ENCODE data around the gene RNF32. TPM values are rescaled to one million over a fixed set of nuclear protein-coding genes. Genes with fewer than 3 reads are reported as not detected.

RNF32 gene
- total and polyA plus RNA-seq, 2 of the 13 experiments (the other 11 are each of a cell fraction or from before 2014, with no cell fraction given) = not detected

GRCh38 chr7:156666368-156667109, 26.0 kb downstream of the RNF32 start (continued):
- TF ChIP-seq WIZ (CRISPR knock-in tag; IDR thresholded peaks at IDR 0.05) (no peak), CBX2 (IDR thresholded peaks at IDR 0.05; ENCODE audit: low read depth, low read length) (no peak), CBX2 (CRISPR knock-in tag; IDR thresholded peaks at IDR 0.05; ENCODE audit: low read depth) (no peak), ZNF747 (CRISPR knock-in tag; IDR thresholded peaks at IDR 0.05; ENCODE audit: borderline replicate concordance) (no peak), RFXANK (CRISPR knock-in tag; IDR thresholded peaks at IDR 0.05) (0 out of 2 replicates have a peak, but pooled peaks have one; percentile 22), CERS6 (CRISPR knock-in tag; IDR thresholded peaks at IDR 0.05) (no peak), ZNF777 (CRISPR knock-in tag; IDR thresholded peaks at IDR 0.05) (no peak), STAG1 (CRISPR knock-in tag; IDR thresholded peaks at IDR 0.05) (no peak), ZNF878 (CRISPR knock-in tag; IDR thresholded peaks at IDR 0.05) (no peak), HNF1B (CRISPR knock-in tag; IDR thresholded peaks at IDR 0.05) (no peak), ZFY (CRISPR knock-in tag; IDR thresholded peaks at IDR 0.05) (peak; percentile 36; the same call in 1 of the 2 replicates), ESRRA (CRISPR knock-in tag; IDR thresholded peaks at IDR 0.05; ENCODE audit: low read depth) (no peak), SMAD3 (CRISPR knock-in tag; IDR thresholded peaks at IDR 0.05) (no peak), ZXDC (CRISPR knock-in tag; IDR thresholded peaks at IDR 0.05) (no peak), NFYC (CRISPR knock-in tag; IDR thresholded peaks at IDR 0.05) (no peak), SALL1 (CRISPR knock-in tag; IDR thresholded peaks at IDR 0.05) (peak; percentile 64; the same call in 1 of the 2 replicates), SIX1 (CRISPR knock-in tag; IDR thresholded peaks at IDR 0.05; ENCODE audit: borderline replicate concordance) (peak; percentile 14; the same call in 1 of the 2 replicates), ZNF3 (CRISPR knock-in tag; IDR thresholded peaks at IDR 0.05) (no peak), REXO4 (CRISPR knock-in tag; IDR thresholded peaks at IDR 0.05; ENCODE audit: borderline replicate concordance) (no peak), MAZ (IDR thresholded peaks at IDR 0.05; ENCODE audit: borderline replicate concordance, low read depth, low read length) (no peak), MAZ (CRISPR knock-in tag; IDR thresholded peaks at IDR 0.05; ENCODE audit: low read depth) (no peak)

Measured in HepG2 (cell line).